Measurements from ENCODE around the gene CARD6.
"Not testable (repeated sequence)": the region's sequence is repeated elsewhere in the genome, so short reads cannot be mapped to it uniquely, and the experiment has no call there.

CARD6 gene

DNA sequence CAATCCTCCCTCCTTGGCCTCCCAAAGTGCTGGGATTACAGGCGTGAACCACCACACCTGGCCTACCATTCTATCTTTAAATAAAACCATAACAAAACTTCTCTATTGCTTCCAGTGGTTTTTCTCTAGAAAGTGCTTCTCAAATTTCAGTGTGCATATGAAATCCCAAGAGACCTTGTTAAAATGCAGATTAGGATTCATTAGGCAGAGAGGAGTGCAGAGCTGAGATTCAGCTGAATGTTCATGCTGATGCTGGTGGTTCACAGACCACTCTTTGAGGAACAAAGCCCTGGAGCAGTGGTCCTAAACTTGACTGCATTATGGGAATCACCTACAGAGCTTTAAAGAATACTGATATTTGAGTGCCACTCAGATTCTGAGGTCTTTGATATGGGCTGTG, 28.2 kb downstream of the CARD6 start:
- DNase-seq = no peak
- in situ Hi-C loops (cut with MboI; ENCODE audit: low pct_unique_long_range_greater_than_20kb, low sequenced_read_pairs) = loop anchor here (25.0 kb wide), 1 partner anchor 107 kb away; the partner anchor contains the start of gene TTC33

DNA sequence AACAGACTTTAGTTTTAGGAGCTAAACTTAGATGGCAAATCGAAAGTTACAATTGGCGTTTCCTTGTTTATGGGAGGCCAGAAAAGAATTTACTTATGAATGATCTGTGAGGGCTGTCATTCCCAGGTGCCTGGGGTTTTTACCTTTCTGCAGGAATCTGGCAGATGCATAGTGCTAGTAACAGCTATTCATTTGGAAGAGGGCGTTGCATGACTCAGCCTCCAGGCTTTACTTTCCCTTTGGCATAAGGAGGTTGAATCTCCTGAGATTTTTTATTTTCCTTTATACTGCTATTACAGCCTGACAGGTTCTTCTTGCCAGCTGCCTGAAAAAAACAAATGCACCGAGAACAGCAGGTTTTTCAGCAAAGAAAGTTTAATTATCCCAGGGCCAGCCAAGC, 30.0 kb downstream of the CARD6 start:
- in situ Hi-C loops (cut with MboI; ENCODE audit: low pct_unique_long_range_greater_than_20kb, low sequenced_read_pairs) = loop anchor here (25.0 kb wide), 1 partner anchor 109 kb away; the partner anchor contains the start of gene TTC33

DNA sequence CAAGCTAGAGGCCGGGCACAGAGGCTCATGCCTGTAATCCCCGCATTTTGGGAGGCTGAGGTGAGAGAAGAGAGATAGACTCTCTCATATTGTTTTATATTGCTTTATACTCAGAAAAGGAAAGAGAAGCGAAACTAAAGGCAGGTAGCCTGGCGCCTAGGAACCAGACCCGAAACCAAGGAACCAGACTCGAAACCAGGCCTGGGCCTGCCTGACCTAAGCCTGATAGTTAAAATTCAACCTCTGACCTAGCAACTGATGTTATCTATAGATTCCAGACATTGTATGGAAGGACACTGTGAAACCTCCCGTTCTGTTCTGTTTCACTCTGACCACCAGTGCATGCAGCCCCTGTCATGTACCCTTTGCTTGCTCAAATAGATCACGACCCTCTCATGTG, 31.1 kb downstream of the CARD6 start:
- not testable (repeated sequence) for DNase-seq
- in situ Hi-C loops (cut with MboI; ENCODE audit: low pct_unique_long_range_greater_than_20kb, low sequenced_read_pairs) = loop anchor here (25.0 kb wide), 1 partner anchor 110 kb away; the partner anchor contains the start of gene TTC33

More for the DNA sequence above, 30.0 kb downstream of the CARD6 start:
- no peak for DNase-seq

DNA sequence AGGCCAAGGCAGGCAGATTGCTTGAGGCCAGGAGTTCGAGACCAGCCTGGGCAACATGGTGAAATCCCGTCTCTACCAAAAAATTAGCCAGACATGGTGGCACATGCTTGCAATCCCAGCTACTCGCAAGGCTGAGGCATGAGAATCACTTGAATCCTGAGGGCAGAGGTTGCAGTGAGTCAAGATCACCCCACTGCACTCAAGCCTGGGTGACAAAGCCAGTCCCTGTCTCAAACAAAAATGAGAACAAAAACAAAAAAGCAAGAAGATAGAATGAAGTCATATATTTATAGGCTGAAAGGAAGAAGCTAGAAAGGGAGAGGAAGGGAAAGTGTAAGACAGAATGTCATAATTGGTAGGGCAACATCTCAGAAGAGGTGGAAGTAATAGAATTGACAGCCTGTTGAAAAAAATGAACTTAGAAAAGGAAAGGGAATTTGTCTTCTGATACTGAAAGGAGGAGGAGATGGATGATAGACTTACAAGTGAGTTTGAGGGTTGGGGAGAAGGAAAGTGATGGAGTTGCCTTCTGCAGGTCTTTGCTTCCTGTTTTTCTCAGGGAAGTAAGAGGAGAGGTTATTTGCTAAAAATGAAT, 32.2 kb downstream of the CARD6 start:
- peak; percentile 8 for DNase-seq
- in situ Hi-C loops (cut with MboI; ENCODE audit: low pct_unique_long_range_greater_than_20kb, low sequenced_read_pairs) = loop anchor here (25.0 kb wide), 1 partner anchor 111 kb away; the partner anchor contains the start of gene TTC33

DNA sequence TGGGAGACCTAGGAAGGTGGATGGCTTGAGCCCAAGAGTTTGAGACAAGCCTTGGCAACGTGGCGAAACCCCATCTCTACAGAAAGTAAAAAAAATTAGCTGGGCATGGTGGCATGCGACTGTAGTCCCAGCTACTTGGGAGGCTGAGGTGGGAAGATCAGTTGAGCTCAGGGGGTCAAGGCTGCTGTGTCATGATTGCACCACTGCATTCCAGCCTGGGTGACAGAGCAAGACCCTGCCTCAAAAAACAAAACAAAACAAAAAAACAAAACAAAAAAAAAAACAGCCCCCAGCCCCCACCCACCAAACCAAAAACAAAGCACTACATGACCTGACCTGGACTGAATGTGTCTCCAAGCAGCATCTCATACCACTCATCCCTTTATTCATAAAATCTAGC, 34.8 kb downstream of the CARD6 start:
- DNase-seq = no peak
- in situ Hi-C loops (cut with MboI; ENCODE audit: low pct_unique_long_range_greater_than_20kb, low sequenced_read_pairs) = no loop called here

DNA sequence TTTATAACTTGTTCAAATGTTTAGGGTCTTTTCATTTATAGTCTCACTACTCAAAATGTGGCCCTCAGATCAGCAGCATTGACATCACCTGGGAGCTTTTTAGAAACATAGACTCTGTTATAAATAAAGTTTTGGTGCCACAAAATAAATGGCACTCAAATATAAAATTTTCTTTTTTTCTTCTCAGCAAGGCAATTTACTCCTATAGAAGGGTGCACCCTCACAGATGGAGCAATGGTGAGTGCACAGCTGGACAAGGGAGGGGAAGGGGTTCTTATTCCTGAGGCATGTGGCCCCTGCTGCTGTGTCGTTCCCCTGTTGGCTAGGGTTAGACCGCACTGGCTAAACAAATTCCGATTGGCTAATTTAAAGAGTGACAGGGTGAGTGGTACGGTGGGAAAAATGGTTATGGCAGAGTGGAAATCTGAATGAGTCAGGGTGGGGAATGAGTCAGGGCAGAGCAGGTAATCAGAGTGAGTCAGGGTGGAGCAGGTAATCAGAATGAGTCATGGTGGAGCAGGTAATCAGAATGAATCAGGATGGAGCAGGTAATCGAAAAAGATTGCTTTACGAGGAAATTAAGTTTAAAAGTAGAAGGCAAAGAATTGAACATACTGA, 36.3 kb downstream of the CARD6 start:
- in situ Hi-C loops (cut with MboI; ENCODE audit: low pct_unique_long_range_greater_than_20kb, low sequenced_read_pairs) = no loop called here
- DNase-seq = no peak

DNA sequence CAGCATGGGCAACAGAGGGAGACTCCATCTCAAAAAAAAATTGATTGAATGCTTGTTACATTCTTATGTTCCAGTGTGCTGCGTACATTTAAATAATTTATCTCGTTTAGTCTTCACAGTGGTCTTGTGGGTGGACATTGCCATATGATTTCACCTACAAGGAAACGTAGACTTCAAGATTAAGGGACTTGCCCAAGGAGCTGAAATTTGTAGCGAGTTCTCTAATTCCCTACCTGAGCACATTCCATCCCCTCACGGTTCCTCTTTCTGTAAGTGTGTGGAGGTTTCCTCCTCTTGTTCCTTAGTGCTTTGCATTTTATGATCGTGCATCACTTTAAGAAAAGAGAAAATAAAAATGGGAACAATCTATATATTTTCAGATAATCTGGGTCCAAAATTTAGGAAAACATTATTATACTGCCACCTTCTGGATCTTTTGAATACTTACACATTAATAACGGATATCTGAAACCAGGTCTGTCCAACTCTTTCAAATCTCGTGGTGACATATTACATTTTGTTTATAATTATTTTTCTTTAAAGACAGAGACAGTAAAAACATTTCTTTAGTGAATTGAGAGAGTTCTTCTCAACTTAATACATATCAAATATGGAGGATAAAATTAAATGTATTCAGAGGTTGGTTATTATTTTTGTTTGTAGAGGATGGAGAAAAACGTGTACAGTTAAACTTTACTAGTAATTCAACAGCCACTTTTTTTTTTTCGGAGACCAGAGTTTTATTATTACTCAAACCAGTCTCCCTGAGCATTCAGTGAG, 38.2 kb downstream of the CARD6 start:
- peak; percentile 46 for DNase-seq

DNA sequence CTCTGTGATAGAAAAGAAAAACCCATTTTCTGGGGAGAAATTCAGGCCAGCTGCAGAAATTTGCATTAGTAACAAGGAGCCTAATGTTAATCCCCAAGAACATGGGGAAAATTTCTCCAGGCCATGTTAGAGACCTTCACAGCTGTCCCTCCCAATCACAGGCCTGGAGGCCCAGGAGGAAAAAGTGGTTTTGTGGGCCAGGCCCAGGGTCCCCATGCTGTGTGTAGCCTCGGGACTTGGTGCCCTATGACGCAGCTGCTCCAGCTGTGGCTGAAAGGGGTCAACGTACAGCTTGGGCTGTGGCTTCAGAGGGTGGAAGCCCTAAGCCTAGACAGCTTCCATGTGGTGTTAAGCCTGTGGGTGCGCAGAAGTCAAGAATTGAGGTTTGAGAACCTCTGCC, 41.1 kb downstream of the CARD6 start:
- in situ Hi-C loops (cut with MboI; ENCODE audit: low pct_unique_long_range_greater_than_20kb, low sequenced_read_pairs) = no loop called here
- no peak for DNase-seq

More for the DNA sequence above, 38.2 kb downstream of the CARD6 start:
- in situ Hi-C loops (cut with MboI; ENCODE audit: low pct_unique_long_range_greater_than_20kb, low sequenced_read_pairs) = no loop called here

DNA sequence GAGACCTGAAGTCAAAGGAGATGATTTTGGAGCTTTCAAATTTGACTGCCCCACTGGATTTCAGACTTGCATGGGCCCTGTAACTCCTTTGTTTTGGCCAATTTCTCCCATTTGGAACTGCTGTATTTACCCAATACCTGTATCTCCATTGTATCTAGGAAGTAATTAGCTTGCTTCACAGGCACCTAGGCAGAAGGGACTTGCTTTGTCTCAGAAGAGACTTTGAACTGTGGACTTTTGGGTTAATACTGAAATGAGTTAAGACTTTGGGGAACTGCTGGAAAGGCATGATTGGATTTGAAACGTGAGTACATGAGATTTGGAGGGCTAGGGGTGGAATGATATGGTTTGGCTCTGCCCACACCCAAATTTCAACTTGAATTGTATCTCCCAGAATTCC, 41.9 kb downstream of the CARD6 start:
- in situ Hi-C loops (cut with MboI; ENCODE audit: low pct_unique_long_range_greater_than_20kb, low sequenced_read_pairs) = not testable (repeated sequence)

DNA sequence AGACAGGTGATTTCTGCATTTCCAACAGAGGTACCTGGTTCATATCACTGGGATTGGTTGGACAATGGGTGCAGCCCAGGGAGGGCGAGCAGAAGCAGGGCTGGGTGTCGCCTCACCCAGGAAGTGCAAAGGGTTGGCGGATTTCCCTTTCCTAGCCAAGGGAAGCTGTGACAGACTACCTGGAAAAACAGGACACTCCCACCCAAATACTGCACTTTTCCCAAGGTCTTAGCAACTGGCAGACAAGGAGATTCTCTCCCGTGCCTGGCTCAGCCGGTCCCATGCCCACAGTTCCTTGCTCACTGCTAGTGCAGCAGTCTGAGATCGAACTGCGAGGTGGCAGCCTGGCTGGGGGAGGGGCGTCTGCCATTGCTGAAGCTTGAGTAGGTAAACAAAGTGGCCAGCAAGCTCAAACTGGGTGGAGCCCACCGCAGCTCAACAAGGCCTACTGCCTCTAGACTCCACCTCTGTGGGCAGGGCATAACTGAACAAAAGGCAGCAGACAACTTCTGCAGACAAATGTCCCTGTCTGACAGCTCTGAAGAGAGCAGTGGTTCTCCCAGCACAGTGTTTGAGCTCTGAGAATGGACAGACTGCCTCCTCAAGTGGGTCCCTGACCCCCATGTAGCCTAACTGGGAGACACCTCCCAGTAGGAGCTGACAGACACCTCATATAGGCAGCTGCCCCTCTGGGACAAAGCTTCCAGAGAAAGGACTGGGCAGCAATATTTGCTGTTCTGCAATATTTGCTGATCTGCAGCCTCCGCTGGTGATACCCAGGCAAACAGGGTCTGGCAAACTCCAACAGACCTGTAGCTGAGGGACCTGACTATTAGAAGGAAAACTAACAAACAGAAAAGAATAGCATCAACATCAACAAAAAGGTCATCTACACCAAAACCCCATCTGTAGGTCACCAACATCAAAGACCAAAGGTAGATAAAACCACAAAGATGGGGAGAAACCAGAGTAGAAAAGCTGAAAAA, 54.6 kb downstream of the CARD6 start:
- DNase-seq; in situ Hi-C loops (cut with MboI; ENCODE audit: low pct_unique_long_range_greater_than_20kb, low sequenced_read_pairs): not testable (repeated sequence)

More for the DNA sequence above, 41.9 kb downstream of the CARD6 start:
- DNase-seq = not testable (repeated sequence)

DNA sequence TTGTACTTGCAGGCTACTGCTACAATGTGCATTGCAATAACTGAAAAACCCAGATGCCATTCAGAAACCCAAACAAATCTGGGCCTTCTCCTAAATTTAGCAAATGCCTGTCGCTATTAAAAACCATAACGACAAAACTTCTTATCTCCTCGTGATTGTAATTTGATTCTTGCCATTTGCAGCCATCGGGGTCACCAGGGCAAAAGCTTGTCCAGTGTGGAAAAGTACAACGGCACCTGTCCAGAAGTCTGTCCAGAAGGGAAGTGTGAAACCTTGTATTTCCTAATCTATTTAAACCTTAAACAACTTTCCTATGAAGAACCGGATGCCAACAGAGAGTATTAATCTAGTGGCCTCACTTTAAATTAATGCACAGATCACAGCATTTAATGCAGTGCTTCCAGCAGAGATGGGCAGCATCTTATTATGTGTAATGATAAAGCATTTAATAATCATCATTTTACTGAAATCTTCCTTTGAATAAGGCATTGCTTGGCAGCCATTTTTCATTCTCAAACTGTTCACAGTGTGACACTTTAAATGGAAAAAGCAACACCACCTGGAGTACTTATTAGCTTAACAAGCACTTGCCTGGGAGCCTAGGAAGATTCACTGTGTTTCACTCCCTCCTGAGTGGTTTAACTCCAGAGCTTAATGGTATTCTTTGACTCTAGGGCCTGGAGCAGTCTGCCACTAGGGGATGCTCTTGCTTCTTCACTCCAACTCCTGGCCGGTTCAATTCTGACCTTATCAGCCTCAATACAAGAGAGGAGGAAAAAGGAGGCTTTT, 63.2 kb downstream of the CARD6 start:
- in situ Hi-C loops (cut with MboI; ENCODE audit: low pct_unique_long_range_greater_than_20kb, low sequenced_read_pairs) = no loop called here
- peak; percentile 80 for DNase-seq

DNA sequence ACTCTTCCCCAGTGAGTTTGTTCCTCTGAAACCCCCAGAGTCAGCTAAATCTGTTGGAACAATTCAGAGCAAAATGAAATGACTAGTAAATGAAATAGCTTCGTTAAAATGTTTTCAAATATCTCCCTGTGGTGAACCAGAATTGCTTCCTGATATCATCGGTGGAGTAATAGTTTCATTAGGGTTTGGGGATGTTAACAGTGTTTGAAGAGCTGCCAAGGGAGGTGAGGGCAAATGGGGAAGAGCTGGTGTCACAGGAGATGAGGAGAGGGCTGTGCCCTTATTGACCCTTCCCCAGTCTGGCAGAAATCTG, 63.8 kb downstream of the CARD6 start:
- in situ Hi-C loops (cut with MboI; ENCODE audit: low pct_unique_long_range_greater_than_20kb, low sequenced_read_pairs) = no loop called here

DNA sequence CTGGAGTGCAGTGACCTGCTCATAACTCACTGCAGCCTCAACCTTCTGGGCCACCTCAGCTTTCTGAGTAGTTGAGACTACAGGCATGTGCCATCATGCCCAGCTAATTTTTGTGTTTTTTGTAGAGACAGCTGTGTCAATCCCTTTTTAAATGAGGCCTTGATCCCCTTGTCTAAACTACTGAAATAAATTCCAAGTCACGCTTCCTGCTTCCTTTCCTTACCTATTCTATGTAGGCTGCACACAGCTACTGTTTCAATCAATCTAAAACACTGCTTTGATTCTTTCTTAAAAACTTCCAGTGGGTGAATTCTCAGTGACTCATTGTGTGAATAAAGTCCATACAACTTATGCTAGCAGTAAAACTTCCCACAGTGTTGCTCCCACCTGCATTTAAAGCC, 65.2 kb downstream of the CARD6 start:
- in situ Hi-C loops (cut with MboI; ENCODE audit: low pct_unique_long_range_greater_than_20kb, low sequenced_read_pairs) = no loop called here
- DNase-seq = no peak

More for the DNA sequence above, 63.8 kb downstream of the CARD6 start:
- DNase-seq = no peak

DNA sequence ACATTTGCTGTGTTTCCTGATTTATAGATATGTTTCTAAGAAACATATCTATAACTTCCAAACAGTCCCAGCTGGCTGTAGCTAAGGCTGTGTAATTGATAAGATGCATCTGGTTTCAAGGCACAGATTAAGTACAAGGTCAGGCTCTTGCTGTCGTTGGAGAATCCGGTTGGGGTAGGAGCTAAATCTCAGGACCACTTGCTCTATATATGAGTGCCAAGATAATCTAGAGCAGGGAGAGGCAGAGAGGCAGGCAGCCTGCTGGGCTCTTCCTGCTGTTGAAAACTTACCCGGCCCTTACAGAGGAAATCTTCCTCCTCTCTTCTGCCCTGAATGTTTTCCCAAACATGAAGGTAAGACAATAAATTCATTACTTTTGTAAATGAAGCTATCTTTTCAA, 68.1 kb downstream of the CARD6 start, which contains the start of gene C7:
Gene C7 (plus strand): TSS at position 234 of the 400 bp plus-strand sequence. CDS start 114 bp downstream, at position 348.
- no peak for DNase-seq
- in situ Hi-C loops (cut with MboI; ENCODE audit: low pct_unique_long_range_greater_than_20kb, low sequenced_read_pairs) = no loop called here

DNA sequence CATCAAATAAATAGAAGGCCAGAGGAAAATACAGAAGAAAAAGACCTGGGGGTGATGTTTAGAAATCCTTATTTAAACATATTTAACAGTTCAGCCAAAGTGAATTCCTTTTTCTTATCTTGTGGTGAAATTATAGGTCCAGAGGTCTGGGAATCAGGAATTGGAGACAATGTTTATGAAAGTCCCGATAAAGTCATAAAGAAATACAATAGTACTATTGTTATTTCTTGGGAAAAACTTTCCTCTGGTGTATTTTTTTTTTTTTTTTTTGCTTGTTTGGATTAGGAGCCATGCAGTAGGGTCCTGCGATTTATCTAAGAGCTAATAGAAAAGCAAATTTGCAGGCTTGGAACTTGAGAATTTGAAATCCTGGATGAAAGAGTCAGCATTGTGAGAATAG, 68.6 kb downstream of the CARD6 start:
- no peak for DNase-seq
- in situ Hi-C loops (cut with MboI; ENCODE audit: low pct_unique_long_range_greater_than_20kb, low sequenced_read_pairs) = no loop called here
